ENCODE data around the gene TAS2R1. TPM values are rescaled to one million over a fixed set of nuclear protein-coding genes. Genes with fewer than 3 reads are reported as not detected.

TAS2R1 gene
- total RNA-seq, 4 donors from 2014 or later, result 1.3 TPM; not detected in 3

GRCh38 chr5:9619331-9620092 lies 10.6 kb downstream of the TAS2R1 start:
- Histone ChIP-seq H3K4me3 (replicated peaks in 1 of 3) (no peak overlapping the region), H3K4me1 (no peaks in the 10 kb centered on the region), H3K27ac (no peak overlapping the region), H3K36me3 (no peaks in the 10 kb centered on the region), H3K9me3 (no peaks in the 10 kb centered on the region), H3K27me3 (no peaks in the 10 kb centered on the region)
- intact Hi-C loops (cut with DNase I), result no loop called here
- DNase-seq, result no peak
- 71 to 77% methylated on average over 5 of the region's 5 CpGs for WGBS, 2 donors
- TF ChIP-seq POLR2A (IDR thresholded peaks at IDR 0.05), result no peak
- no peak for TF ChIP-seq CTCF (IDR thresholded peaks at IDR 0.05)

- H3K9me3 ChIP-seq, result no peaks in the 10 kb centered on the region
- H3K36me3 ChIP-seq, result no peaks in the 10 kb centered on the region
- no peaks in the 10 kb centered on the region for H3K27me3 ChIP-seq
- no peak overlapping the region for H3K4me3 ChIP-seq (replicated peaks in 1 of 3)
- no peaks in the 10 kb centered on the region for H3K4me1 ChIP-seq
- intact Hi-C loops (cut with DNase I), result no loop called here
- WGBS, 2 donors, result 60% methylated on average over 10 of the region's 10 CpGs
- no peak overlapping the region for H3K27ac ChIP-seq
- TF ChIP-seq CTCF (IDR thresholded peaks at IDR 0.05) (no peak), POLR2A (IDR thresholded peaks at IDR 0.05) (no peak)
- DNase-seq, result no peak
Measured at GRCh38 chr5:9617739-9618504, 12.2 kb downstream of the TAS2R1 start.

GRCh38 chr5:9617221-9617620 lies 12.9 kb downstream of the TAS2R1 start:
- no peak overlapping the region for H3K27ac ChIP-seq
- H3K4me1 ChIP-seq, result no peaks in the 10 kb centered on the region
- DNase-seq, result no peak
- TF ChIP-seq POLR2A (IDR thresholded peaks at IDR 0.05) (no peak), CTCF (IDR thresholded peaks at IDR 0.05) (no peak)
- H3K36me3 ChIP-seq, result no peaks in the 10 kb centered on the region
- H3K4me3 ChIP-seq (replicated peaks in 1 of 3), result no peak overlapping the region
- WGBS, 2 donors, result 41 to 47% methylated on average over 3 of the region's 3 CpGs
- intact Hi-C loops (cut with DNase I), result no loop called here
- H3K9me3 ChIP-seq, result no peaks in the 10 kb centered on the region
- no peaks in the 10 kb centered on the region for H3K27me3 ChIP-seq

DNA sequence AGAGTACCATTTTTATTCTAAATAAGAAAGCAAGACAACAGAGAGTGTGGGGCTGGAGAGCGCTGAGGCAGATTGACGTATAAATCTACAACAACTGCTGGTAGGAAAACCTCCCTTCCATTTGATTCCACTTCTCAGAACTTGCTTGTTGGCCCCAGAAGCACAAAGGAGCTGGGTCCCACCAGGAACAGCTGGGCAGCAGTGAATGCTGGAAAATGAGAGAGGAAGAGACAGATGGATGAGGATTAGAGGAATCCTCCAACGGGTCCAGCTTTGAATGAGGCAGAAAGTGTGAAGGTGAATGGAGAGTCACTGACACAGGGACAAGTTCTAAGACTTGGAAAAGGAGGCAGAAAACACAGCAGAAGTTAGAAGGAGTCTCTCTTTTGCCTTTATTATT lies 14.8 kb downstream of the TAS2R1 start:
- no peak for TF ChIP-seq CTCF (IDR thresholded peaks at IDR 0.05)
- TF ChIP-seq POLR2A (IDR thresholded peaks at IDR 0.05), result no peak
- WGBS, 2 donors, result 90 to 95% methylated on average over 3 of the region's 3 CpGs

GRCh38 chr5:9613360-9613759 lies 16.8 kb downstream of the TAS2R1 start:
- Histone ChIP-seq H3K4me3 (replicated peaks in 1 of 3) (no peak overlapping the region), H3K9me3 (no peaks in the 10 kb centered on the region), H3K4me1 (no peaks in the 10 kb centered on the region), H3K36me3 (no peaks in the 10 kb centered on the region), H3K27ac (no peak overlapping the region), H3K27me3 (no peaks in the 10 kb centered on the region)
- TF ChIP-seq CTCF (IDR thresholded peaks at IDR 0.05), result no peak
- DNase-seq, result no peak
- intact Hi-C loops (cut with DNase I), result no loop called here
- WGBS, 2 donors, result 87 to 89% methylated on average over 1 to 3 of the region's 3 CpGs

More for the DNA sequence above, 14.8 kb downstream of the TAS2R1 start:
- intact Hi-C loops (cut with DNase I), result no loop called here
- no peaks in the 10 kb centered on the region for H3K36me3 ChIP-seq
- no peaks in the 10 kb centered on the region for H3K27me3 ChIP-seq
- no peak overlapping the region for H3K4me3 ChIP-seq (replicated peaks in 1 of 3)
- H3K27ac ChIP-seq, result no peak overlapping the region
- no peaks in the 10 kb centered on the region for H3K9me3 ChIP-seq
- H3K4me1 ChIP-seq, result no peaks in the 10 kb centered on the region
- no peak for DNase-seq
